Lung (tissue), 12 donors: Measurements from ENCODE around the gene SUSD2. TPM values are rescaled to one million over a fixed set of nuclear protein-coding genes. Genes with fewer than 3 reads are reported as not detected.
"Not testable (repeated sequence)": the region's sequence is repeated elsewhere in the genome, so short reads cannot be mapped to it uniquely, and the experiment has no call there.

Source experiments
- ATAC-seq: fragments of 200-7000 bp; cut with Tn5 transposase; one replicate; pipeline ENCODE4 v1.9.1; 2020; ENCODE audit warnings: moderate number of reproducible peaks; ENCODE audit not compliant: insufficient read depth, low FRiP score
- DNase-seq, 3 donors: peaks; one replicate each; pipeline ENCODE4 v3.0.0-alpha.2; 2013 to 2017
- H3K27ac ChIP-seq, 2 donors: one replicate each; pipeline ENCODE4 v1.5.1; 2013; ENCODE audit warnings: mild to moderate bottlenecking in 2 of 2, moderate library complexity in 2 of 2, control low read depth in 1 of 2, inconsistent platforms in 1 of 2, low read depth in 1 of 2, low read length in 1 of 2
- H3K27me3 ChIP-seq, 3 donors: one replicate each; pipeline ENCODE4 v1.5.1; 2013; ENCODE audit warnings: low read length in 2 of 3; ENCODE audit not compliant: control insufficient read depth in 3 of 3, insufficient read depth in 3 of 3
- H3K36me3 ChIP-seq, 4 donors: one replicate each; pipeline ENCODE4 v1.5.1; 2013; ENCODE audit warnings: low read length in 4 of 4, mild to moderate bottlenecking in 1 of 4, moderate library complexity in 1 of 4; ENCODE audit not compliant: control insufficient read depth in 4 of 4, insufficient read depth in 4 of 4
- H3K4me1 ChIP-seq, 5 donors: one replicate each; pipeline ENCODE4 v1.5.1; 2013; ENCODE audit warnings: low read length in 5 of 5, mild to moderate bottlenecking in 2 of 5, moderate library complexity in 1 of 5; ENCODE audit not compliant: control insufficient read depth in 5 of 5, insufficient read depth in 5 of 5
- H3K4me3 ChIP-seq: one replicate; pipeline ENCODE4 v1.5.1; 2013; ENCODE audit warnings: mild to moderate bottlenecking, control low read depth, moderate library complexity
- H3K9ac ChIP-seq, 2 donors: one replicate each; pipeline ENCODE4 v1.5.1; 2013; ENCODE audit warnings: low read length in 2 of 2, control low read depth in 1 of 2; ENCODE audit not compliant: insufficient read depth in 1 of 2
- H3K9me3 ChIP-seq, 4 donors: one replicate each; pipeline ENCODE4 v1.5.1; 2013; ENCODE audit warnings: low read length in 3 of 4, mild to moderate bottlenecking in 1 of 4, moderate library complexity in 1 of 4; ENCODE audit not compliant: control insufficient read depth in 4 of 4, insufficient read depth in 3 of 4
- CTCF ChIP-seq: IDR thresholded peaks from 2 replicates; pipeline ENCODE4 v1.5.1; 2012; ENCODE audit warnings: mild to moderate bottlenecking; ENCODE audit errors: control extremely low read depth, extremely low read depth
- WGBS, 2 donors: extraction: QIAGEN DNeasy Blood & Tissue Kit; methylation state at CpG; one replicate each; pipeline ENCODE4 v1.1.7; 2013; 5-methylcytosine and 5-hydroxymethylcytosine counted together
- polyA plus RNA-seq, 2 donors: library from polyadenylated mRNA; stranded (reverse); fragments of 200-250 nt; gene quantifications; one replicate each; pipeline ENCODE4 v1.2.1, GENCODE V29; 2013
- total RNA-seq, 2 donors: library from RNA; depleted of rRNA in 1 of 2; stranded (reverse); fragments of >200 nt in 1 of 2; gene quantifications; one replicate each; pipeline ENCODE4 v1.2.1, GENCODE V29; 2014 to 2021
- donor health status: control.
- donor health status: control.
- donor health status: Bipolar disorder and iron deficiency.
- donor health status: healthy.
- donor health status: DM: yes; HTN: yes; CAD: no.

SUSD2 gene
- total and polyA plus RNA-seq, 4 donors: 15.9 to 192 (median 49.7) TPM

DNA sequence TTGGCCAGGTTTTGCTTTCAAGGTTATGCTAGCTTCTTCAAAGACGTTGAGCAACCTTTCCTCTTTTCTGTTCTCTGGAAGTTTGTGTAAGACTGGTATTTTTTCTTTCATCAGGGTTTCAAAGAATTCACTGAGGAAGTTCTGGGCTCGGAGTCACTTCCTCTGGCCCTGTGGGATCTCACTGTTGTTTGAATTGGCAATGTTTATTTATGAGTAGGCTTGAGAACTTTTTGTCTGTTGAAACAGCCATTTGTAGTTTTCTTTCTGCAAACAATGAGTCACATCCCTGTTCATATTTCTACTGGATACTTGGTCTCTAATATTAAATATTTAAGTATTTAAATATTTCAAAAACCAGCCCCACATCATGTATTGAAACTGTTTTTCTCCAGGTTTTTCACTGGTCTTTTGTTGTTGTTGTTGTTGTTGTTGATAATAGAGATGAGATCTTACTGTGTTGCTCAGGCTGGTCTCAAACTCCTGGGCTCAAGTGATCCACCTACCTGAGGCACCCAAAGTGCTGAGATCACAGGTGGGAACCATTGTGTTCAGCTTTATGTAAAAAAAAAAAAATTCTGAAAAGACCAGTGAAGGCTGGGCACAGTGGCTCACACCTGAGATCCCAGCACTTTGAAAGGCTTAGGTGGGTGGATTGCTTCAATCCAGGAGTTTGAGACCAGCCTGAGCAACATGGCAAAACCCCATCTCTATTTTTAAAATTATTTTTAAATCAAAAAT lies 26.9 kb downstream of the SUSD2 start:
- Histone ChIP-seq H3K27me3 (no peaks in the 10 kb centered on the region), H3K27ac (peak overlapping the region; percentile 84 to 91), H3K4me3 (no peak overlapping the region), H3K9me3 (no peaks in the 10 kb centered on the region), H3K36me3 (no peaks in the 10 kb centered on the region), H3K9ac (peak overlapping the region in 1 of 2 donors; percentile 8), H3K4me1 (peaks cover 3 to 33% (median 14%) of the 10 kb centered on the region in 5 donors)
- no peak for TF ChIP-seq CTCF
- ATAC-seq (peak; percentile 84), DNase-seq (peak in 2 of 3 donors; percentile 73 to 83)
- 0 to 3% methylated on average over 2 of the region's 2 CpGs for WGBS, 2 donors

DNA sequence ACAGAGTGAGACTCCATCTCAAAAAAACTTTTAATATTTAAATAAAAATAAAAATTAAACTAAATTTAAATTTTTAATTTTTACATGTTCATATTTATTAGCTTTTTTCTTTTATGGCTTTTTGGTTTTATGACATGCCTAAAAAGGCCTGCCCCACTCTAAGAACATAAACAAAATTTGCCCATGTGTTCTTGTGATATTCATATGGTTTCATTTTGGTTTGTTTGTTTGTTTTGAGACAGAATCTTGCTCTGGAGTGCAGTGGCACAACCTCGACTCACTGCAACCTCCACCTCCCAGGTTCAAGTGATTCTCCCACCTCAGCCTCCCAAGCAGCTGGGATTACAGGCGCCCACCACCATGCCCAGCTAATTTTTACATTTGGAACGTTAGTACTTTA lies 27.7 kb downstream of the SUSD2 start:
- Histone ChIP-seq H3K27ac (peak overlapping the region in 1 of 2 donors; percentile 40), H3K9me3 (no peaks in the 10 kb centered on the region), H3K4me1 (peaks cover 3 to 33% (median 14%) of the 10 kb centered on the region in 5 donors), H3K4me3 (no peak overlapping the region), H3K9ac (no peak overlapping the region), H3K27me3 (no peaks in the 10 kb centered on the region), H3K36me3 (no peaks in the 10 kb centered on the region)
- WGBS, 2 donors: 77 to 80% methylated on average over 3 of the region's 3 CpGs
- TF ChIP-seq CTCF: no peak
- DNase-seq: no peak
- no peak for ATAC-seq

DNA sequence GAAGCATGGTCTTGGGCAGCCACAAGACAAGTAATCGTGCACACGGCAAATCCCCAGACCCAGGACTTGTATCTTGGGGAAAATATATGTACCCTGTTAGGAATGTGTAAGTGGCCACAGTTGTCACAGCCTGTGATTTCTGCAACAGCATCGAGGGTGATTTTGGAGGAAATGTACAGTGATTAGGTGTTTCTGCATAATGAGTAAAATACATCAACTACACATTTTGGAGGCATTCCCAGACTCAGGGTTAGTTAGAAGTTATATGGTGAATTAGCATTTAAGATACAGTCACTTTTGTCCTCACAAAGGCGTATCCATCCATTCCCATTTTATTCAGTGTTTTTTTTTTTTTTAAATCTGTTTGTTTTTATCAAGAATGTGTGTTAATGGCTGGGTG lies 28.4 kb downstream of the SUSD2 start:
- 60 to 75% methylated on average over 4 of the region's 4 CpGs for WGBS, 2 donors
- no peaks in the 10 kb centered on the region for H3K9me3 ChIP-seq
- peaks cover 3 to 33% (median 14%) of the 10 kb centered on the region in 5 donors for H3K4me1 ChIP-seq
- ATAC-seq: no peak
- H3K27ac ChIP-seq: peak overlapping the region in 1 of 2 donors; percentile 45
- H3K4me3 ChIP-seq: no peak overlapping the region
- DNase-seq: peak; percentile 42 to 89 (median 76)
- no peaks in the 10 kb centered on the region for H3K27me3 ChIP-seq
- no peak overlapping the region for H3K9ac ChIP-seq
- no peak for TF ChIP-seq CTCF
- H3K36me3 ChIP-seq: no peaks in the 10 kb centered on the region

DNA sequence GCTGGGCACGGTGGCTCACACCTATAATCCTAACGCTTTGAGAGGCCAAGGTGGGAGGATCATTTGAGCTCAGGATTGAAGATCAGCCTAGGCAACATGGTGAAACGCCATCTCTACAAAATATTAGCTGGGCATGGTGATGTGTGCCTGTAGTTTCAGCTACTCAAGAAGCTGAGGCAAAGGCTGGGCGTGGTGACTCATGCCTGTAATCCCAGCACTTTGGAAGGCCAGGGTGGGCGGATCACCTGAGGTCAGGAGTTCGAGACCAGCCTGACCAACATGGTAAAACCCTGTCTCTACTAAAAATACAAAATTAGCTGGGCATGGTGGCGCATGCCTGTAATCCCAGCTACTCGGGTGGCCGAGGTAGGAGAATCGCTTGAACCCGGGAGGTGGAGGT lies 29.1 kb downstream of the SUSD2 start:
- peaks cover 3 to 33% (median 14%) of the 10 kb centered on the region in 5 donors for H3K4me1 ChIP-seq
- not testable (repeated sequence) for DNase-seq, H3K4me3 ChIP-seq, H3K36me3 ChIP-seq, H3K9me3 ChIP-seq, ATAC-seq, H3K9ac ChIP-seq, H3K27me3 ChIP-seq
- peak overlapping the region in 1 of 2 donors; percentile 5 for H3K27ac ChIP-seq
- 92 to 95% methylated on average over 11 of the region's 11 CpGs for WGBS, 2 donors

DNA sequence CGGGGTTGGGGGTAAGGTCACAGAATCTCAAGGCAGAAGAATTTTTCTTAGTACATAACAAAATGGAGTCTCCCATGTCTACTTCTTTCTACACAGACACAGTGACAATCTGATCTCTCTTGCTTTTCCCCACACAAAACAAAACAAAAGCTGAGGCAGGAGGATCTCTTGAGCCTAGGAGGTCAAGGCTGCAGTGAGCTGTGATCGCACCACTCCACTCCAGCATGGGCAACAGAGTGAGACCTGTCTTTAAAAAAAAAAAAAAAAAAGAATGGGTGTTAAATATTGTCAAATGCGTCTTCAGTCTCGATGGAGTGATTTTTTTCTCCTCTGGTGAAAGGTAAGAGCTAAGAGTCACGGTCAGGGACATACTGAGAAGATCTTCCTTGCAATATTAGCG lies 30.4 kb downstream of the SUSD2 start:
- H3K27ac ChIP-seq, H3K9ac ChIP-seq, H3K27me3 ChIP-seq, DNase-seq, ATAC-seq, H3K4me3 ChIP-seq, H3K36me3 ChIP-seq, H3K9me3 ChIP-seq: not testable (repeated sequence)
- H3K4me1 ChIP-seq: peaks cover 3 to 33% (median 14%) of the 10 kb centered on the region in 5 donors
- WGBS, 2 donors: 84 to 93% methylated on average over 5 of the region's 6 CpGs

GRCh38 chr22:24213111-24213510 lies 31.8 kb downstream of the SUSD2 start:
- H3K27ac ChIP-seq, H3K27me3 ChIP-seq, H3K36me3 ChIP-seq, H3K9me3 ChIP-seq, DNase-seq, H3K9ac ChIP-seq, H3K4me3 ChIP-seq, ATAC-seq: not testable (repeated sequence)
- 95 to 97% methylated on average over 9 of the region's 9 CpGs for WGBS, 2 donors
- peaks cover 0 to 19% (median 4%) of the 10 kb centered on the region in 5 donors for H3K4me1 ChIP-seq
